ENCODE data around the gene VMP1. TPM values are rescaled to one million over a fixed set of nuclear protein-coding genes. Genes with fewer than 3 reads are reported as not detected.

Gene VMP1
- total and polyA plus RNA-seq, 2 of the 13 experiments (the other 11 are each of a cell fraction or from before 2014, with no cell fraction given): 186 to 271 TPM

GRCh38 chr17:59874376-59874775 lies 166.9 kb downstream of the VMP1 start:
- in situ Hi-C loops (cut with HindIII; ENCODE audit: extremely low pct_ligation_motif_present, low pct_unique_long_range_greater_than_20kb): no loop called here
- WGBS (ENCODE audit: low lambda C conversion rate): 94% methylated on average over 2 of the region's 2 CpGs

More at GRCh38 chr17:59874376-59874775, 166.9 kb downstream of the VMP1 start:
- intact Hi-C loops (cut with micrococcal nuclease; ENCODE audit: unreplicated experiment): no loop called here
- H3K27me3 ChIP-seq (ENCODE audit: control insufficient read depth in 1 of 2, insufficient read depth in 2 of 2, low read length in 2 of 2): no peaks in the 10 kb centered on the region
- H4K20me1 ChIP-seq (ENCODE audit: insufficient read depth, low read length): no peaks in the 10 kb centered on the region
- H3K9me3 ChIP-seq (ENCODE audit: low read length): no peaks in the 10 kb centered on the region
- DNase-seq (ENCODE audit: low spot score) (no peak), FAIRE-seq (no peak), ATAC-seq (no peak)
- H3K27ac ChIP-seq (ENCODE audit: extremely low read length, insufficient read depth, low read length): no peak overlapping the region
- CTCF ChIA-PET (ENCODE audit: low intra/inter-chr PET ratio, low total read pairs): no interaction called here
- H3K79me2 ChIP-seq (ENCODE audit: insufficient read depth, low read length): no peaks in the 10 kb centered on the region
- H3K9ac ChIP-seq (ENCODE audit: insufficient read depth, low read depth, low read length): no peak overlapping the region
- H3K4me2 ChIP-seq (ENCODE audit: low read depth, low read length): no peak overlapping the region
- TF ChIP-seq ETV6 (CRISPR knock-in tag; conservative IDR thresholded peaks at IDR 0.05) (no peak), ZNF263 (CRISPR knock-in tag; IDR thresholded peaks at IDR 0.05) (no peak), ZKSCAN8 (CRISPR knock-in tag; IDR thresholded peaks at IDR 0.05; ENCODE audit: borderline replicate concordance) (no peak), ZNF720 (CRISPR knock-in tag; IDR thresholded peaks at IDR 0.05) (no peak), ZNF619 (CRISPR knock-in tag; IDR thresholded peaks at IDR 0.05) (no peak), EHMT2 (IDR thresholded peaks at IDR 0.05; ENCODE audit: borderline replicate concordance, low read depth, low read length) (no peak), ATRX (CRISPR knock-in tag; IDR thresholded peaks at IDR 0.05; ENCODE audit: borderline replicate concordance) (no peak), KDM5A (IDR thresholded peaks at IDR 0.05; ENCODE audit: borderline replicate concordance, low read length) (no peak), ATF6 (CRISPR knock-in tag; conservative IDR thresholded peaks at IDR 0.05) (no peak), THYN1 (CRISPR knock-in tag; IDR thresholded peaks at IDR 0.05; ENCODE audit: borderline replicate concordance, low read depth) (no peak), DR1 (CRISPR knock-in tag; IDR thresholded peaks at IDR 0.05) (no peak), ATF1 (CRISPR knock-in tag; IDR thresholded peaks at IDR 0.05) (no peak), PHB2 (IDR thresholded peaks at IDR 0.05; ENCODE audit: partially characterized antibody) (no peak), FIP1L1 (IDR thresholded peaks at IDR 0.05; ENCODE audit: borderline replicate concordance, insufficient read depth, low read depth, low read length) (no peak), MYPOP (CRISPR knock-in tag; IDR thresholded peaks at IDR 0.05) (no peak)
- TF ChIP-seq, protein P1, sequence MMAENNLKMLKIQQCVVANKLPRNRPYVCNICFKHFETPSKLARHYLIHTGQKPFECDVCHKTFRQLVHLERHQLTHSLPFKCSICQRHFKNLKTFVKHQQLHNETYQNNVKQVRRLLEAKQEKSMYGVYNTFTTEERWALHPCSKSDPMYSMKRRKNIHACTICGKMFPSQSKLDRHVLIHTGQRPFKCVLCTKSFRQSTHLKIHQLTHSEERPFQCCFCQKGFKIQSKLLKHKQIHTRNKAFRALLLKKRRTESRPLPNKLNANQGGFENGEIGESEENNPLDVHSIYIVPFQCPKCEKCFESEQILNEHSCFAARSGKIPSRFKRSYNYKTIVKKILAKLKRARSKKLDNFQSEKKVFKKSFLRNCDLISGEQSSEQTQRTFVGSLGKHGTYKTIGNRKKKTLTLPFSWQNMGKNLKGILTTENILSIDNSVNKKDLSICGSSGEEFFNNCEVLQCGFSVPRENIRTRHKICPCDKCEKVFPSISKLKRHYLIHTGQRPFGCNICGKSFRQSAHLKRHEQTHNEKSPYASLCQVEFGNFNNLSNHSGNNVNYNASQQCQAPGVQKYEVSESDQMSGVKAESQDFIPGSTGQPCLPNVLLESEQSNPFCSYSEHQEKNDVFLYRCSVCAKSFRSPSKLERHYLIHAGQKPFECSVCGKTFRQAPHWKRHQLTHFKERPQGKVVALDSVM (CRISPR knock-in tag; IDR thresholded peaks at IDR 0.05): no peak
- no peak overlapping the region for H2AFZ ChIP-seq (ENCODE audit: low read length)
- no peak overlapping the region for H3K4me3 ChIP-seq (replicated peaks in 1 of 3; ENCODE audit: insufficient read depth in 1 of 3, low read depth in 2 of 3, low read length in 3 of 3)
- 0 out of 2 replicates have a peak, but pooled peaks cover 10% of the 10 kb centered on the region for H3K4me1 ChIP-seq (ENCODE audit: insufficient read depth, low read length)
- H3K36me3 ChIP-seq (replicated peaks in 1 of 2; ENCODE audit: control insufficient read depth in 1 of 2, insufficient read depth in 2 of 2, low read length in 2 of 2): peaks cover 8 to 32% of the 10 kb centered on the region in 2 experiments
- POLR2A ChIA-PET: no interaction called here
- BruUV-seq (replicated peaks): no TSS peak
